ENCODE results near the gene PBRM1.

Gene PBRM1

DNA sequence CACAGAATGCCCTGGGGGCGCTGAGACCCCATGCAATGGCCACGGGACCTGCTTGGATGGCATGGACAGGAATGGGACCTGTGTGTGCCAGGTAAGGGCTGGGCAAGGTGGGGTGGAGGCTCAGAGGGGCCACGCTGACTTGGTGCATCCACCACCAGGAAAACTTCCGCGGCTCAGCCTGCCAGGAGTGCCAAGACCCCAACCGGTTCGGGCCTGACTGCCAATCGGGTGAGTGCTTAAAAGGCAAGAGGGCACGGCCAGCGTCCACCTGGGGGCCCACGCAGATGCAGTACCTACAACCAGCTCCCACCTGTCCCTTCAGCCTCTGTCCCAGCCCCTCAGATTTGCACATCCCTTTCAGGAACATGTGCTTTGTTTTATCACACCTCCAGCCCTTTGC, 183.7 kb downstream of the PBRM1 start:
- no peak for DNase-seq

GRCh38 chr3:52501046-52501445, 184.7 kb downstream of the PBRM1 start:
- no peak for DNase-seq

GRCh38 chr3:52498137-52499054, 187.3 kb downstream of the PBRM1 start:
- no peak for DNase-seq

DNA sequence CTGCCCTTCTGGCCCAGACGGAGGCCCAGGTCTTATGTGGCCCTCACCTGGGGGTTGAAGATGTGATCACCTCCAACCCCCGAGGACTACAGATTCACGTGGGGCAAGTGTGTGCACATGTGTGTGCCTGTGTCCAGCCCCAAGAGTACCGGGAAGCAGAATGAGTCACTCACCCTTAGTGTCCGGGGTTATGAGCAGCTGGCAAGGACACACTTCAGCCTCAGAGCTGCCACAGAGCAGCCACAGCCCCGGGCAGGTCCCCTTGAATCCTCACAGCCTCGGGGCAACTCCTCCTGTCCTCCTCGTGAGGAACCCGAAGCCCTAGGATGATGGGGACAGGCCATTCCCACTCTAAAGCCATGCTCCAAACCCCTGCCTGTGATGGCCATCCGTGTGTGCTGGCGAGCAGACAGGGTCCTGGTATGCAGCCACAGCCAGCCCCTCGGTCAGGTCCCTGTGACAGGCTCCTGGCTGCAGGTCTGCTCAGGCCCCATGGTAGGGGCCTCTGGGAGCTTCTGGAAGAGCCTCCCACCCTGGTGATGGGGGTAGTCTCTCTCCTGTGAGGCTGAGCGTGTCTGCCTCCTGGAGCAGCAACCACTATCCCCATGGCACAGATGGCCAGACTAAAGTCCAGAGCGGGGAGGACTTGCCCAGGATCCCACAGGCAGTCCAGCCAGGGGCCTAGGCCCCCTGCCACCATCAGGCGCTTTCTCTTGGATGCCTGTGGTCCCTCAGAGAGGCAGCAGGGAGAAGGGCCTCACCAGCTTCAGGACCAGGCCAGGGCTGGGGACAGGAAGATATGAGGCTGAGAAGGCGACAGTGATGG, 189.7 kb downstream of the PBRM1 start:
- DNase-seq = no peak

All from NCI-H774 (cell line).